Thyroid gland (tissue), 4 donors: ENCODE measurements around the gene SEMA5B. TPM values are rescaled to one million over a fixed set of nuclear protein-coding genes. Genes with fewer than 3 reads are reported as not detected.

ENCODE experiments used
- DNase-seq, 2 donors: peaks; one replicate each; pipeline ENCODE4 v3.0.0-alpha.2; 2019
- H3K27ac ChIP-seq, 3 donors: fragments of 200-600 bp; sonication (generic); 1 replicate in 2 of 3; 2 replicates in 1 of 3; pipeline ENCODE4 v1.5.1; 2016 to 2019; ENCODE audit warnings: mild to moderate bottlenecking in 1 of 3, moderate library complexity in 1 of 3
- H3K27me3 ChIP-seq: fragments of 200-600 bp; sonication (generic); one replicate; pipeline ENCODE4 v1.5.1; 2019
- H3K36me3 ChIP-seq, 2 donors: fragments of 200-600 bp; sonication (generic); one replicate each; pipeline ENCODE4 v1.5.1; 2016 to 2019
- H3K4me1 ChIP-seq, 2 donors: fragments of 200-600 bp; sonication (generic); one replicate each; pipeline ENCODE4 v1.5.1; 2017 to 2019
- H3K4me3 ChIP-seq, 3 donors: fragments of 200-600 bp; sonication (generic); replicated peaks in 1 of 3; 1 replicate in 2 of 3; 2 replicates in 1 of 3; pipeline ENCODE4 v1.5.1; 2016; ENCODE audit warnings: mild to moderate bottlenecking in 1 of 3
- H3K9me3 ChIP-seq: fragments of 200-600 bp; sonication (generic); one replicate; pipeline ENCODE4 v1.5.1; 2017
- CTCF ChIP-seq, 6 experiments: fragments of 200-600 bp in 3 of 6; fragments of 450-650 bp in 3 of 6; sonication (generic) in 3 of 6; IDR thresholded peaks; one replicate each; pipeline ENCODE4 v1.5.1; 2016 to 2019; ENCODE audit warnings: antibody characterized with exemption in 6 of 6, mild to moderate bottlenecking in 2 of 6, inconsistent platforms in 1 of 6, moderate library complexity in 1 of 6
- POLR2A ChIP-seq, 2 donors: fragments of 450-650 bp; IDR thresholded peaks; one replicate each; pipeline ENCODE4 v1.6.1; 2017; ENCODE audit warnings: antibody characterized with exemption in 2 of 2, mild to moderate bottlenecking in 2 of 2, moderate library complexity in 1 of 2
- WGBS, 2 donors: methylation state at CpG; one replicate each; pipeline ENCODE4 v1.1.5; 2017; 5-methylcytosine and 5-hydroxymethylcytosine counted together
- intact Hi-C: fragments of 100-400 bp; cut with DNase I; formaldehyde crosslinking; loops from one replicate; pipeline ENCODE4 v1.15.1; 2023
- total RNA-seq, 4 donors: library from RNA; depleted of rRNA; stranded (reverse); fragments of >200 nt; gene quantifications; one replicate each; pipeline ENCODE4 v1.2.3, GENCODE V29; 2016

Gene SEMA5B
- total RNA-seq, 4 donors from 2014 or later: 0.56 to 5.3 (median 0.63) TPM

- TF ChIP-seq CTCF (IDR thresholded peaks at IDR 0.05) (no peak), POLR2A (IDR thresholded peaks at IDR 0.05) (no peak)
Observed at GRCh38 chr3:122930063-122930997, 97.2 kb downstream of the SEMA5B start.

GRCh38 chr3:122929188-122930062, 98.1 kb downstream of the SEMA5B start:
- 71 to 79% methylated on average over 11 to 12 of the region's 12 CpGs for WGBS, 2 donors
- H3K27ac ChIP-seq: no peak overlapping the region
- no peak overlapping the region for H3K4me3 ChIP-seq
- no peak for DNase-seq
- no peaks in the 10 kb centered on the region for H3K4me1 ChIP-seq
- no peaks in the 10 kb centered on the region for H3K36me3 ChIP-seq
- H3K9me3 ChIP-seq: no peaks in the 10 kb centered on the region
- intact Hi-C loops: no loop called here
- H3K27me3 ChIP-seq: no peaks in the 10 kb centered on the region
- TF ChIP-seq POLR2A (IDR thresholded peaks at IDR 0.05): no peak
- no peak for TF ChIP-seq CTCF (IDR thresholded peaks at IDR 0.05)

More at GRCh38 chr3:122930063-122930997, 97.2 kb downstream of the SEMA5B start:
- intact Hi-C loops: no loop called here
- H3K27ac ChIP-seq: no peak overlapping the region
- no peak for DNase-seq
- WGBS, 2 donors: 73 to 80% methylated on average over 12 to 14 of the region's 14 CpGs
- H3K36me3 ChIP-seq: no peaks in the 10 kb centered on the region
- H3K4me3 ChIP-seq: no peak overlapping the region
- no peaks in the 10 kb centered on the region for H3K4me1 ChIP-seq
- no peaks in the 10 kb centered on the region for H3K27me3 ChIP-seq
- no peaks in the 10 kb centered on the region for H3K9me3 ChIP-seq

GRCh38 chr3:122928396-122929187, 99.0 kb downstream of the SEMA5B start:
- 82 to 88% methylated on average over 20 to 24 of the region's 24 CpGs for WGBS, 2 donors
- H3K27me3 ChIP-seq: no peaks in the 10 kb centered on the region
- no peak overlapping the region for H3K4me3 ChIP-seq
- intact Hi-C loops: no loop called here
- H3K4me1 ChIP-seq: no peaks in the 10 kb centered on the region
- H3K36me3 ChIP-seq: no peaks in the 10 kb centered on the region
- DNase-seq: no peak
- no peaks in the 10 kb centered on the region for H3K9me3 ChIP-seq
- no peak overlapping the region for H3K27ac ChIP-seq
- TF ChIP-seq CTCF (IDR thresholded peaks at IDR 0.05) (no peak), POLR2A (IDR thresholded peaks at IDR 0.05) (no peak)

- 92 to 93% methylated on average over 10 of the region's 10 CpGs for WGBS, 2 donors
- H3K36me3 ChIP-seq: no peaks in the 10 kb centered on the region
- no peaks in the 10 kb centered on the region for H3K27me3 ChIP-seq
Observed at GRCh38 chr3:122927726-122928125, 99.8 kb downstream of the SEMA5B start.

More at GRCh38 chr3:122927726-122928125, 99.8 kb downstream of the SEMA5B start:
- TF ChIP-seq CTCF (IDR thresholded peaks at IDR 0.05): no peak
- TF ChIP-seq POLR2A (IDR thresholded peaks at IDR 0.05): no peak
- intact Hi-C loops: no loop called here
- Histone ChIP-seq H3K27ac (no peak overlapping the region), H3K9me3 (no peaks in the 10 kb centered on the region), H3K4me1 (no peaks in the 10 kb centered on the region), H3K4me3 (no peak overlapping the region)
- no peak for DNase-seq
